GM23338 (cell line): ENCODE measurements around the gene NAMPT. TPM values are rescaled to one million over a fixed set of nuclear protein-coding genes. Genes with fewer than 3 reads are reported as not detected.

Source experiments
- ATAC-seq: fragments of 200-7000 bp; cut with Tn5 transposase; 3 replicates; pipeline ENCODE4 v1.9.1; 2020
- DNase-seq: peaks from one replicate; pipeline ENCODE4 v3.0.0-alpha.2; 2015; ENCODE audit warnings: low spot score
- H2AFZ ChIP-seq: fragments of 200-600 bp; sonication (generic); 2 replicates; pipeline ENCODE4 v1.8.0; 2016; ENCODE audit warnings: antibody characterized with exemption, mild to moderate bottlenecking, moderate library complexity
- H3F3A ChIP-seq: fragments of 200-600 bp; sonication (generic); replicated peaks from 2 replicates; pipeline ENCODE4 v1.8.0; 2017; ENCODE audit warnings: antibody characterized with exemption, mixed run types, low read depth
- H3K27ac ChIP-seq: fragments of 200-600 bp; sonication (generic); 2 replicates; pipeline ENCODE4 v1.6.1; 2016; ENCODE audit warnings: low read depth
- H3K27me3 ChIP-seq: fragments of 200-600 bp; sonication (generic); 2 replicates; pipeline ENCODE4 v1.8.0; 2016; ENCODE audit warnings: mild to moderate bottlenecking, mixed run types, moderate library complexity; ENCODE audit not compliant: insufficient read depth
- H3K36me3 ChIP-seq: fragments of 200-600 bp; sonication (generic); 2 replicates; pipeline ENCODE4 v1.8.0; 2016; ENCODE audit warnings: mild to moderate bottlenecking; ENCODE audit not compliant: insufficient read depth
- H3K4me1 ChIP-seq: fragments of 200-600 bp; sonication (generic); 2 replicates; pipeline ENCODE4 v1.8.0; 2016; ENCODE audit warnings: mild to moderate bottlenecking, moderate library complexity; ENCODE audit not compliant: insufficient read depth
- H3K4me2 ChIP-seq: fragments of 200-600 bp; sonication (generic); 2 replicates; pipeline ENCODE4 v1.7.1; 2017; ENCODE audit warnings: mixed run types
- H3K4me3 ChIP-seq: fragments of 200-600 bp; sonication (generic); 2 replicates; pipeline ENCODE4 v1.6.1; 2016; ENCODE audit warnings: mixed run types
- H3K79me2 ChIP-seq: fragments of 200-600 bp; sonication (generic); replicated peaks from 2 replicates; pipeline ENCODE4 v1.8.0; 2017; ENCODE audit warnings: mild to moderate bottlenecking; ENCODE audit not compliant: insufficient read depth
- H3K9me2 ChIP-seq: fragments of 200-600 bp; sonication (generic); 2 replicates; pipeline ENCODE4 v1.8.0; 2017; ENCODE audit not compliant: insufficient read depth
- H4K20me1 ChIP-seq: fragments of 200-600 bp; sonication (generic); replicated peaks from 2 replicates; pipeline ENCODE4 v1.8.0; 2017; ENCODE audit warnings: mild to moderate bottlenecking; ENCODE audit not compliant: insufficient read depth
- H3K27ac Mint-ChIP-seq: 2 replicates; pipeline ENCODE4 v1.8.0; 2020; ENCODE audit warnings: inconsistent platforms, mild to moderate bottlenecking, moderate library complexity, mixed read lengths
- H3K27me3 Mint-ChIP-seq: 3 replicates; pipeline ENCODE4 v1.8.0; 2022; ENCODE audit warnings: low read depth, mild to moderate bottlenecking, moderate library complexity, mixed read lengths, inconsistent platforms; ENCODE audit not compliant: insufficient read depth, poor library complexity
- H3K36me3 Mint-ChIP-seq: 3 replicates; pipeline ENCODE4 v1.8.0; 2021; ENCODE audit warnings: low read depth, mild to moderate bottlenecking, inconsistent platforms, moderate library complexity, mixed read lengths
- H3K4me1 Mint-ChIP-seq: 3 replicates; pipeline ENCODE4 v1.8.0; 2020; ENCODE audit warnings: mild to moderate bottlenecking, inconsistent platforms, mixed read lengths
- H3K4me3 Mint-ChIP-seq: 3 replicates; pipeline ENCODE4 v1.8.0; 2021; ENCODE audit warnings: moderate library complexity, mild to moderate bottlenecking, inconsistent platforms, mixed read lengths
- H3K9me3 Mint-ChIP-seq: 3 replicates; pipeline ENCODE4 v1.8.0; 2020; ENCODE audit warnings: moderate library complexity, mild to moderate bottlenecking, inconsistent platforms, mixed read lengths
- CREB1 ChIP-seq: fragments of 250-450 bp; sonication (Bioruptor Pico); IDR thresholded peaks from 2 replicates; pipeline ENCODE4 v1.5.0; 2020; ENCODE audit warnings: low read depth, mild to moderate bottlenecking, moderate library complexity
- NANOG ChIP-seq: IDR thresholded peaks from 2 replicates; pipeline ENCODE4 v1.6.1; 2016; ENCODE audit warnings: antibody characterized with exemption, borderline replicate concordance
- POLR2AphosphoS5 ChIP-seq: IDR thresholded peaks from 2 replicates; pipeline ENCODE4 v1.6.1; 2016; ENCODE audit warnings: antibody characterized with exemption, low read depth
- STAT1 ChIP-seq: IDR thresholded peaks from one replicate; pipeline ENCODE4 v1.6.1; 2016; ENCODE audit warnings: antibody characterized with exemption; ENCODE audit not compliant: unreplicated experiment
- polyA plus RNA-seq: library from polyadenylated mRNA; unstranded; fragments of >200 nt; fragmentation: Nextera tagmentation; extraction: Ambion mirVana; gene quantifications from 2 replicates; pipeline ENCODE4 v1.2.1, GENCODE V29; 2016
- small RNA-seq: library from RNA; depleted of rRNA; stranded (forward); fragments of <200 nt; gene quantifications from one replicate; pipeline ENCODE3, GENCODE V24; 2014; ENCODE audit warnings: low replicate concordance
- total RNA-seq: library from RNA; depleted of rRNA; stranded (reverse); fragments of >200 nt; shearing (Covaris generic); gene quantifications from 2 replicates; pipeline ENCODE4 v1.2.3, GENCODE V29; 2014; rRNA removed
- TF ChIP-seq, protein P1 (sequence below): IDR thresholded peaks from 2 replicates; pipeline ENCODE4 v1.6.1; 2016; ENCODE audit warnings: antibody characterized with exemption

Gene NAMPT
- total and polyA plus RNA-seq, 2 experiments from 2014 or later = 37.9 to 73.9 TPM

DNA sequence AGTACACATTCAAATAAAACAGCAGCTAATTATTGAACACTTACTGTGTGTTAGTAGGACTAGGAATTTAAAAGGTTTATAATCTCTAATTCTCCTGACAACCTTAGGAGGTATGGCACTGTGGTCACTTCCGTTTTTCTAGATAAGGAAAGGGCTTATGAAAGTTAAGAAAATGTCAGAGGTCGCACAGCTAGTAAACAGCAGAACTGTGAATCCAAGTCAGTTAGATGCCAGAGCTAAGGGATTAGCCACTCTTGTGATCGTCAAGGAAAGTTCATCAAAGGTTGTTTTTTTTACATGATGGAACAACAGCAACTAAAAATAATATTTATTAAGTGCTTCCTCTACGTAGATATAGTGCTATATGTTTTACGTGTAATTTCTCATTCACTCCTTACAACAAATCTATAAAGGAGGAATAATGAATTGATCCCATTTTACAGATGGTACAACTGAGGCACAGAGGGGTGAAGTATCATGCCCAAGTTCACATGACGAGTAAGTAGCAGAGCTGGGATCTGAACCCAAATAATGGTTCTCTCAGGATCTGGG lies 84.9 kb downstream of the NAMPT start:
- DNase-seq = no peak
- Mint-ChIP-seq H3K36me3 (no peaks in the 10 kb centered on the region), H3K4me1 (no peaks in the 10 kb centered on the region), H3K27me3 (peaks cover 8% of the 10 kb centered on the region), H3K9me3 (no peaks in the 10 kb centered on the region), H3K27ac (no peak overlapping the region), H3K4me3 (no peak overlapping the region)
- TF ChIP-seq POLR2AphosphoS5 = no peak
- TF ChIP-seq NANOG = no peak
- no peaks in the 10 kb centered on the region for H3F3A ChIP-seq
- H3K4me3 ChIP-seq = no peak overlapping the region
- no peaks in the 10 kb centered on the region for H3K36me3 ChIP-seq
- ATAC-seq = no peak
- H3K27ac ChIP-seq = no peak overlapping the region
- no peaks in the 10 kb centered on the region for H3K9me2 ChIP-seq
- no peak overlapping the region for H2AFZ ChIP-seq
- H3K4me2 ChIP-seq = no peak overlapping the region
- H3K4me1 ChIP-seq = no peaks in the 10 kb centered on the region
- H4K20me1 ChIP-seq = no peaks in the 10 kb centered on the region
- no peaks in the 10 kb centered on the region for H3K27me3 ChIP-seq
- H3K79me2 ChIP-seq = no peaks in the 10 kb centered on the region

DNA sequence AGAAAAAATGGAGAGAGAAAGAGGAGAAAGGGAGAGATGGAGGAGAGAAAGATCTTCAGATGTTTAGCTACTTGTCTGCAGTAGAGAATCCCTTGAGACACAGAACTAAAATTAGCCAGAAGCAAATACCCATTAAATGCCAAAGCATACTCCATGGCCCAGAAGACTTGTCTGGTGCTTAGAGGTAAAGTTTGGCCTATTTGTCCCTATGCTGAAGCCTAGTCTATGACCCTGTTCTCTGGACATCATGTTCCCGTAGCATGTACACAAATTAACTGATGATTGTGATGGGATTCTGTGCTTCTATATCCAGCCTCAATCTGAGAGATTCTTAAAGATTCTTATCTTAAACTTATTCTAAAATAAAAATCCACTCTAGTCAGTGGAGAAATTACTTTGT lies 85.8 kb downstream of the NAMPT start:
- no peak for ATAC-seq
- Mint-ChIP-seq H3K36me3 (no peaks in the 10 kb centered on the region), H3K4me3 (no peak overlapping the region), H3K4me1 (no peaks in the 10 kb centered on the region), H3K27ac (no peak overlapping the region), H3K27me3 (peaks cover 7% of the 10 kb centered on the region), H3K9me3 (no peaks in the 10 kb centered on the region)
- H3K36me3 ChIP-seq = no peaks in the 10 kb centered on the region
- H3K4me2 ChIP-seq = no peak overlapping the region
- no peaks in the 10 kb centered on the region for H3K27me3 ChIP-seq
- no peaks in the 10 kb centered on the region for H3K79me2 ChIP-seq
- no peak overlapping the region for H3K27ac ChIP-seq
- H3K9me2 ChIP-seq = no peaks in the 10 kb centered on the region
- H3K4me3 ChIP-seq = no peak overlapping the region
- TF ChIP-seq, protein P1, sequence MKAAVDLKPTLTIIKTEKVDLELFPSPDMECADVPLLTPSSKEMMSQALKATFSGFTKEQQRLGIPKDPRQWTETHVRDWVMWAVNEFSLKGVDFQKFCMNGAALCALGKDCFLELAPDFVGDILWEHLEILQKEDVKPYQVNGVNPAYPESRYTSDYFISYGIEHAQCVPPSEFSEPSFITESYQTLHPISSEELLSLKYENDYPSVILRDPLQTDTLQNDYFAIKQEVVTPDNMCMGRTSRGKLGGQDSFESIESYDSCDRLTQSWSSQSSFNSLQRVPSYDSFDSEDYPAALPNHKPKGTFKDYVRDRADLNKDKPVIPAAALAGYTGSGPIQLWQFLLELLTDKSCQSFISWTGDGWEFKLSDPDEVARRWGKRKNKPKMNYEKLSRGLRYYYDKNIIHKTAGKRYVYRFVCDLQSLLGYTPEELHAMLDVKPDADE = no peak
- no peak for TF ChIP-seq CREB1 (CRISPR knock-in tag)
- TF ChIP-seq STAT1 = no peak
- H2AFZ ChIP-seq = no peak overlapping the region
- H3K4me1 ChIP-seq = no peaks in the 10 kb centered on the region
- DNase-seq = no peak
- H3F3A ChIP-seq = no peaks in the 10 kb centered on the region
- no peaks in the 10 kb centered on the region for H4K20me1 ChIP-seq

Small RNA genes within 50 kb of the gene (small RNA-seq; reads per million reads assigned to genes)
- gene RNU6-392P = not detected

Other genes starting within 250 kb of the NAMPT start
- gene SYPL1, start 172.7 kb downstream of the NAMPT start, total RNA-seq = 52.7 and 78.1 TPM in 2 replicates
- 39.0 and 39.3 TPM in 2 replicates for gene SYPL1, start 172.7 kb downstream of the NAMPT start, polyA plus RNA-seq